Adrenal gland (tissue), 12 donors: ENCODE results near the gene SHISA3. TPM values are rescaled to one million over a fixed set of nuclear protein-coding genes. Genes with fewer than 3 reads are reported as not detected.

Experiments used
- DNase-seq, 7 donors: peaks; one replicate each; pipeline ENCODE4 v3.0.0-alpha.2; 2019 to 2020
- H3K27ac ChIP-seq, 5 donors: fragments of 200-600 bp; sonication (generic) in 4 of 5; 1 replicate in 3 of 5; 2 replicates in 2 of 5; pipeline versions ENCODE4 v1.5.1 to v1.8.0; 2016 to 2020; ENCODE audit warnings: mild to moderate bottlenecking in 1 of 5
- H3K27me3 ChIP-seq: fragments of 200-600 bp; 2 replicates; pipeline ENCODE4 v1.8.0; 2021
- H3K36me3 ChIP-seq, 2 donors: fragments of 200-600 bp; replicated peaks in 1 of 2; 1 replicate in 1 of 2; 2 replicates in 1 of 2; pipeline versions ENCODE4 v1.5.1 to v1.8.0; 2018 to 2022
- H3K4me1 ChIP-seq, 2 donors: fragments of 200-600 bp; replicated peaks in 1 of 2; 1 replicate in 1 of 2; 2 replicates in 1 of 2; pipeline versions ENCODE4 v1.5.1 to v1.8.0; 2018 to 2021
- H3K4me3 ChIP-seq, 4 donors: fragments of 200-600 bp; sonication (generic) in 3 of 4; one replicate each; pipeline ENCODE4 v1.5.1; 2016 to 2018
- H3K9me3 ChIP-seq, 3 donors: fragments of 200-600 bp; sonication (generic) in 1 of 3; replicated peaks in 1 of 3; 1 replicate in 2 of 3; 2 replicates in 1 of 3; pipeline versions ENCODE4 v1.5.1 to v1.8.0; 2016 to 2021
- POLR2A ChIP-seq, 2 donors: fragments of 450-650 bp; IDR thresholded peaks; one replicate each; pipeline ENCODE4 v1.6.1; 2017; ENCODE audit warnings: antibody characterized with exemption in 2 of 2, mild to moderate bottlenecking in 2 of 2, moderate library complexity in 1 of 2
- WGBS, 4 donors: extraction: QIAGEN DNeasy Blood & Tissue Kit in 2 of 4; methylation state at CpG; one replicate each; pipeline versions ENCODE4 v1.1.5 to v1.1.7; 2013 to 2017; 5-methylcytosine and 5-hydroxymethylcytosine counted together
- intact Hi-C, 2 donors: fragments of 100-400 bp; cut with DNase I; formaldehyde crosslinking; loops; one replicate each; pipeline versions ENCODE4 v1.14.1 to v1.15.0; 2022 to 2023
- polyA plus RNA-seq, 3 donors: library from polyadenylated mRNA; stranded (reverse); fragments of 200-250 nt in 2 of 3; fragments of 350-450 nt in 1 of 3; fragmentation: Illumina TruSeq in 1 of 3; extraction: RNeasy Lipid Tissue Mini Kit (QIAGEN cat#74804) in 1 of 3; gene quantifications; one replicate each; pipeline ENCODE4 v1.2.3, GENCODE V29; 2013 to 2014
- total RNA-seq, 9 donors: library from RNA; depleted of rRNA in 4 of 9; stranded (reverse); fragments of >200 nt in 4 of 9; fragments of 120-200 nt in 1 of 9; fragmentation: NEBNext Ultra II Directional in 1 of 9; extraction: Animal tissue kit (Norgen Biotek cat#: 25700) in 1 of 9; gene quantifications; one replicate each; pipeline versions ENCODE4 v1.1.0 to v1.2.4, GENCODE V29; 2013 to 2023
- TF ChIP-seq, protein P1 (sequence below), 6 experiments: fragments of 450-650 bp in 4 of 6; fragments of 200-600 bp in 2 of 6; sonication (generic) in 1 of 6; IDR thresholded peaks; 1 replicate in 5 of 6; 2 replicates in 1 of 6; pipeline versions ENCODE4 v1.5.1 to v1.8.0; 2016 to 2021; ENCODE audit warnings: antibody characterized with exemption in 6 of 6, mild to moderate bottlenecking in 2 of 6, moderate library complexity in 1 of 6
- donor health status: healthy with polysubstance abuse.
- donor health status: Bipolar disorder and iron deficiency.
- donor health status: DM: yes; HTN: yes; CAD: no.
- donor health status: DM: no; HTN: no; CAD: no.
- donor health status: DM: no; HTN: no; CAD: no.
- donor health status: DM: yes; HTN: yes; CAD: no.

SHISA3 gene
- total and polyA plus RNA-seq, 12 donors, result 0.26 to 2.8 (median 1.7) TPM

DNA sequence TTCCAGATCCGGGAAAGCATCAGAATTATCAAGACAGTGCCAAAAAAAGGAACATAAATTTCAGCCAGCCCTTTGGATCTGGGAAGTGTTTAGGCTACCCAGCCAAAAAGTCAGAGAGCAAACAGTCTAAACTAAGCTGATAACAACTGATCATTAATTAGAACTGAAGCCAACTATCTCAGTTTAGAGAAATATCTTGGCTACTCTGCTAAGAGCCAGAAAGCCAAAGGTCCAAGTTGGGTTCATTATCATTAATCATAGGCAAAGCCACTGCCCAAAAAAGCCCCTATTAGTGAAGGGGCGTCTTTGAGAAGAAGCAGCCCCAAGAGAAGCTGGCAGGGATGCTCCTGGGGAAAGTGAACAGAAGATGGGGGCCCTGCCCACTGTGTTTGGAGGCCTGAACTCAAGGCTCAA lies 37.0 kb upstream of the SHISA3 start:
- no peaks in the 10 kb centered on the region for H3K36me3 ChIP-seq
- intact Hi-C loops, result no loop called here
- no peak overlapping the region for H3K27ac ChIP-seq
- no peak for TF ChIP-seq POLR2A (IDR thresholded peaks at IDR 0.05)
- TF ChIP-seq, protein P1, sequence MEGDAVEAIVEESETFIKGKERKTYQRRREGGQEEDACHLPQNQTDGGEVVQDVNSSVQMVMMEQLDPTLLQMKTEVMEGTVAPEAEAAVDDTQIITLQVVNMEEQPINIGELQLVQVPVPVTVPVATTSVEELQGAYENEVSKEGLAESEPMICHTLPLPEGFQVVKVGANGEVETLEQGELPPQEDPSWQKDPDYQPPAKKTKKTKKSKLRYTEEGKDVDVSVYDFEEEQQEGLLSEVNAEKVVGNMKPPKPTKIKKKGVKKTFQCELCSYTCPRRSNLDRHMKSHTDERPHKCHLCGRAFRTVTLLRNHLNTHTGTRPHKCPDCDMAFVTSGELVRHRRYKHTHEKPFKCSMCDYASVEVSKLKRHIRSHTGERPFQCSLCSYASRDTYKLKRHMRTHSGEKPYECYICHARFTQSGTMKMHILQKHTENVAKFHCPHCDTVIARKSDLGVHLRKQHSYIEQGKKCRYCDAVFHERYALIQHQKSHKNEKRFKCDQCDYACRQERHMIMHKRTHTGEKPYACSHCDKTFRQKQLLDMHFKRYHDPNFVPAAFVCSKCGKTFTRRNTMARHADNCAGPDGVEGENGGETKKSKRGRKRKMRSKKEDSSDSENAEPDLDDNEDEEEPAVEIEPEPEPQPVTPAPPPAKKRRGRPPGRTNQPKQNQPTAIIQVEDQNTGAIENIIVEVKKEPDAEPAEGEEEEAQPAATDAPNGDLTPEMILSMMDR (IDR thresholded peaks at IDR 0.05), result no peak
- H3K4me3 ChIP-seq, result peak overlapping the region in 1 of 4 donors; percentile 30
- 29 to 40% (median 35%) methylated on average over 2 of the region's 2 CpGs for WGBS, 4 donors
- H3K4me1 ChIP-seq, result peaks cover 6 to 14% of the 10 kb centered on the region in 2 donors
- no peaks in the 10 kb centered on the region for H3K9me3 ChIP-seq
- no peaks in the 10 kb centered on the region for H3K27me3 ChIP-seq
- peak in 1 of 7 donors; percentile 6 for DNase-seq

DNA sequence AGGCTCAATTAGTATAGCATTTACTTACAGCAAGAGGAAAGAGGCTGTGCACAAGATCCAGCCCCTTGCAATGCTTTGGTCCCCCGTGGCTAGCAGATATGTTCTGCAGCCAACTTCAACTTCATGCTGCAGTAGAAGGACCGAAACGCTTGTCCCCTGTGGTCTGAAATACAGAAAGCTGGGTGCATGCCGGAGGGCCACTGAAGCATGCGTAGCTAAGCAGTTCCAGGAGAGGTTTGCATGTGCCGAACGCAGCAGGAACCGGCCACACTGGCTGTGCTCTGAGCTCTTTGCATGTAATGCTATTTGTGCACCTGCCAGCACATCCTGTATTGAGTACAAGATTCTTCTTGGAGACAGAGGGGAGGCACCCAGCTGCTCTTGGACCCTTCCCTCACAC lies 35.8 kb upstream of the SHISA3 start:
- intact Hi-C loops, result no loop called here
- TF ChIP-seq, protein P1 (IDR thresholded peaks at IDR 0.05), result no peak
- TF ChIP-seq POLR2A (IDR thresholded peaks at IDR 0.05), result no peak
- WGBS, 4 donors, result 84 to 95% (median 92%) methylated on average over 5 to 8 of the region's 8 CpGs
- Histone ChIP-seq H3K27ac (no peak overlapping the region), H3K27me3 (no peaks in the 10 kb centered on the region), H3K9me3 (no peaks in the 10 kb centered on the region), H3K36me3 (no peaks in the 10 kb centered on the region), H3K4me3 (no peak overlapping the region), H3K4me1 (peaks cover 6 to 14% of the 10 kb centered on the region in 2 donors)
- DNase-seq, result no peak

DNA sequence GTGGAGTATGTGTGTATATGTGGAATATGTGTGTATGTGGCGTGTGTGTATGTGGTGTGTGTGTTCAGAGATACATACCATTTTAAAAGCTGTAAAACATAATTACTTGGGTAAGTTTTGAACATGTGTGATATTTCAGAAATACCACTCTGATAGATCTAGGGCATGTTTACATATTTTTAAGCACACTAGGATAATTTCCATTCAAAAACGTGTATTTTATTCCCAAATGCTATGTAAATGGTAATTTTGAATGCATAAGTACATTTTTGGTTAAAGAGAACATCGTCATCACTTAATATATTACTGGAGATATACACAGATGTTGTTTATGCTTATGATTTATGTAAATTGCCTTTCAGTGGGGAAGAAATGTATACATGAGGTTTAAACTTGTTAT lies 34.7 kb upstream of the SHISA3 start:
- Histone ChIP-seq H3K36me3 (no peaks in the 10 kb centered on the region), H3K9me3 (no peaks in the 10 kb centered on the region), H3K27ac (no peak overlapping the region), H3K4me3 (no peak overlapping the region), H3K4me1 (peaks cover 6 to 14% of the 10 kb centered on the region in 2 donors), H3K27me3 (no peaks in the 10 kb centered on the region)
- DNase-seq, result no peak
- TF ChIP-seq POLR2A (IDR thresholded peaks at IDR 0.05), result no peak
- TF ChIP-seq, protein P1 (IDR thresholded peaks at IDR 0.05), result no peak
- intact Hi-C loops, result no loop called here
- WGBS, 4 donors, result 84 to 90% (median 85%) methylated on average over 3 of the region's 3 CpGs

DNA sequence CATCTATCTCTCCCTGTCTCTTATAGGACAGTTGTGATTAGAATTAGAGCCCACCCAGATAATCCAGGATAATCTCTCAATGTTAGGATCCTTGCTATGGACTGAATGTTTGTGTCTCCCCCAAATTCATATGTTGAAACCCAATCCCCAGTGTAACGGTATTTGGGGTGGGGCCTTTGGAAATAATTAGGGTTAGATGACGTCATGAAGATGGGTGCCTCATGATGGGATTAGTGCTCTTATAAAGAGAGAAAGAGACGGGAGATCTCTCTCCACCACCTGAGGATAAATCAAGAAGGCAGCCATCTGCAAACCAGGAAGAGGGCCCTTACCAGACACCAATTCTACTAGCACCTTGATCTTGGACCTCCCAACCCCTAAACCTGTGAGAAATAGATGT lies 33.7 kb upstream of the SHISA3 start:
- Histone ChIP-seq H3K4me1 (peaks cover 6 to 14% of the 10 kb centered on the region in 2 donors), H3K4me3 (no peak overlapping the region), H3K9me3 (no peaks in the 10 kb centered on the region), H3K36me3 (no peaks in the 10 kb centered on the region), H3K27me3 (no peaks in the 10 kb centered on the region), H3K27ac (no peak overlapping the region)
- TF ChIP-seq, protein P1 (IDR thresholded peaks at IDR 0.05), result no peak
- no peak for TF ChIP-seq POLR2A (IDR thresholded peaks at IDR 0.05)
- 79 to 95% (median 91%) methylated on average over 3 of the region's 3 CpGs for WGBS, 4 donors
- intact Hi-C loops, result no loop called here
- no peak for DNase-seq
